ENCODE results near the gene HDGFL3. TPM values are rescaled to one million over a fixed set of nuclear protein-coding genes. Genes with fewer than 3 reads are reported as not detected.
"Not testable (repeated sequence)": the region's sequence is repeated elsewhere in the genome, so short reads cannot be mapped to it uniquely, and the experiment has no call there.

The HDGFL3 gene
- total and polyA plus RNA-seq, 4 experiments from 2014 or later, result 1.7 to 6.5 (median 3.3) TPM

- no peak overlapping the region for H3K27ac Mint-ChIP-seq
- no peaks in the 10 kb centered on the region for H3K4me1 ChIP-seq (ENCODE audit: insufficient read depth, low read length)
- intact Hi-C loops (cut with micrococcal nuclease), result no loop called here
- ChIA-PET CTCF (ENCODE audit: partially characterized antibody) (no interaction called here), POLR2A (ENCODE audit: partially characterized antibody) (no interaction called here)
- H3K9me3 ChIP-seq (ENCODE audit: control insufficient read depth in 1 of 2, low read length in 2 of 2), result no peaks in the 10 kb centered on the region
- H3K36me3 Mint-ChIP-seq, result no peaks in the 10 kb centered on the region
- no peak overlapping the region for H3K4me3 Mint-ChIP-seq
- peaks cover 39% of the 10 kb centered on the region in 2 donors for H3K27me3 Mint-ChIP-seq
- H3K9me3 Mint-ChIP-seq, result peaks cover 0 to 13% (median 7%) of the 10 kb centered on the region in 8 donors
- H3K4me1 Mint-ChIP-seq, result peaks cover 0 to 12% (median 7%) of the 10 kb centered on the region in 4 donors
- H3K4me3 ChIP-seq (ENCODE audit: low read length in 2 of 2), result no peak overlapping the region
- no peaks in the 10 kb centered on the region for H3K27me3 ChIP-seq (ENCODE audit: insufficient read depth, low read length)
- DNase-seq, result no peak
- H3K27ac ChIP-seq (ENCODE audit: low read depth, low read length), result no peak overlapping the region
- no peaks in the 10 kb centered on the region for H3K36me3 ChIP-seq (ENCODE audit: insufficient read depth, low read length)
Observed at GRCh38 chr15:83102346-83102745, 105.3 kb downstream of the HDGFL3 start.

GRCh38 chr15:83100097-83100646 lies 107.5 kb downstream of the HDGFL3 start:
- Histone ChIP-seq H3K4me1 (ENCODE audit: insufficient read depth, low read length) (no peaks in the 10 kb centered on the region), H3K27ac (ENCODE audit: low read depth, low read length) (no peak overlapping the region), H3K9me3 (ENCODE audit: control insufficient read depth in 1 of 2, low read length in 2 of 2) (no peaks in the 10 kb centered on the region), H3K36me3 (ENCODE audit: insufficient read depth, low read length) (no peaks in the 10 kb centered on the region), H3K4me3 (ENCODE audit: low read length in 2 of 2) (no peak overlapping the region), H3K27me3 (ENCODE audit: insufficient read depth, low read length) (no peaks in the 10 kb centered on the region)
- intact Hi-C loops (cut with micrococcal nuclease), result no loop called here
- H3K9me3 Mint-ChIP-seq, result peaks cover 0 to 13% (median 9%) of the 10 kb centered on the region in 8 donors
- H3K27me3 Mint-ChIP-seq, result peaks cover 30 to 31% of the 10 kb centered on the region in 2 donors
- ChIA-PET CTCF (ENCODE audit: partially characterized antibody) (no interaction called here), POLR2A (ENCODE audit: partially characterized antibody) (no interaction called here)
- H3K27ac Mint-ChIP-seq, result no peak overlapping the region
- no peak for DNase-seq
- H3K36me3 Mint-ChIP-seq, result no peaks in the 10 kb centered on the region
- no peak overlapping the region for H3K4me3 Mint-ChIP-seq
- peaks cover 0 to 6% (median 0%) of the 10 kb centered on the region in 4 donors for H3K4me1 Mint-ChIP-seq

- Histone ChIP-seq H3K27me3 (ENCODE audit: insufficient read depth, low read length) (no peaks in the 10 kb centered on the region), H3K9me3 (ENCODE audit: control insufficient read depth in 1 of 2, low read length in 2 of 2) (no peaks in the 10 kb centered on the region), H3K4me1 (ENCODE audit: insufficient read depth, low read length) (no peaks in the 10 kb centered on the region), H3K4me3 (ENCODE audit: low read length in 2 of 2) (no peak overlapping the region), H3K36me3 (ENCODE audit: insufficient read depth, low read length) (no peaks in the 10 kb centered on the region), H3K27ac (ENCODE audit: low read depth, low read length) (no peak overlapping the region)
- intact Hi-C loops (cut with micrococcal nuclease), result no loop called here
- H3K27ac Mint-ChIP-seq, result no peak overlapping the region
- H3K9me3 Mint-ChIP-seq, result peaks cover 0 to 13% (median 9%) of the 10 kb centered on the region in 8 donors
- H3K36me3 Mint-ChIP-seq, result no peaks in the 10 kb centered on the region
- H3K4me3 Mint-ChIP-seq, result no peak overlapping the region
- peaks cover 30% of the 10 kb centered on the region in 2 donors for H3K27me3 Mint-ChIP-seq
- ChIA-PET POLR2A (ENCODE audit: partially characterized antibody) (no interaction called here), CTCF (ENCODE audit: partially characterized antibody) (no interaction called here)
- H3K4me1 Mint-ChIP-seq, result peaks cover 0 to 5% (median 0%) of the 10 kb centered on the region in 4 donors
- no peak for DNase-seq
Observed at GRCh38 chr15:83099290-83099689, 108.3 kb downstream of the HDGFL3 start.

- Histone ChIP-seq H3K9me3 (ENCODE audit: control insufficient read depth in 1 of 2, low read length in 2 of 2) (no peaks in the 10 kb centered on the region), H3K36me3 (ENCODE audit: insufficient read depth, low read length) (no peaks in the 10 kb centered on the region), H3K27me3 (ENCODE audit: insufficient read depth, low read length) (no peaks in the 10 kb centered on the region), H3K4me1 (ENCODE audit: insufficient read depth, low read length) (no peaks in the 10 kb centered on the region), H3K4me3 (ENCODE audit: low read length in 2 of 2) (no peak overlapping the region), H3K27ac (ENCODE audit: low read depth, low read length) (no peak overlapping the region)
- ChIA-PET POLR2A (ENCODE audit: partially characterized antibody) (no interaction called here), CTCF (ENCODE audit: partially characterized antibody) (no interaction called here)
- Mint-ChIP-seq H3K27me3 (peaks cover 23% of the 10 kb centered on the region in 2 donors), H3K9me3 (peaks cover 0 to 13% (median 9%) of the 10 kb centered on the region in 8 donors), H3K36me3 (no peaks in the 10 kb centered on the region), H3K4me3 (no peak overlapping the region), H3K4me1 (no peaks in the 10 kb centered on the region), H3K27ac (no peak overlapping the region)
- DNase-seq, result no peak
- intact Hi-C loops (cut with micrococcal nuclease), result no loop called here
Observed at GRCh38 chr15:83098079-83098478, 109.5 kb downstream of the HDGFL3 start.

- Histone ChIP-seq H3K36me3 (ENCODE audit: insufficient read depth, low read length) (no peaks in the 10 kb centered on the region), H3K27ac (ENCODE audit: low read depth, low read length) (no peak overlapping the region), H3K4me3 (ENCODE audit: low read length in 2 of 2) (no peak overlapping the region), H3K4me1 (ENCODE audit: insufficient read depth, low read length) (no peaks in the 10 kb centered on the region), H3K9me3 (ENCODE audit: control insufficient read depth in 1 of 2, low read length in 2 of 2) (no peaks in the 10 kb centered on the region), H3K27me3 (ENCODE audit: insufficient read depth, low read length) (no peaks in the 10 kb centered on the region)
- intact Hi-C loops (cut with micrococcal nuclease), result no loop called here
- POLR2A ChIA-PET (ENCODE audit: partially characterized antibody), result no interaction called here
- Mint-ChIP-seq H3K36me3 (no peaks in the 10 kb centered on the region), H3K27ac (no peak overlapping the region), H3K4me1 (no peaks in the 10 kb centered on the region), H3K4me3 (no peak overlapping the region), H3K9me3 (peaks cover 0 to 13% (median 9%) of the 10 kb centered on the region in 8 donors), H3K27me3 (peaks cover 9 to 15% of the 10 kb centered on the region in 2 donors)
- CTCF ChIA-PET (ENCODE audit: partially characterized antibody), result no interaction called here
- DNase-seq, result no peak
Observed at GRCh38 chr15:83094583-83094982, 113.0 kb downstream of the HDGFL3 start.

- Mint-ChIP-seq H3K9me3 (peaks cover 0 to 5% (median 0%) of the 10 kb centered on the region in 8 donors), H3K4me1 (no peaks in the 10 kb centered on the region), H3K36me3 (no peaks in the 10 kb centered on the region), H3K4me3 (no peak overlapping the region), H3K27ac (no peak overlapping the region), H3K27me3 (peaks cover 10 to 12% of the 10 kb centered on the region in 2 donors)
- H3K27me3 ChIP-seq (ENCODE audit: insufficient read depth, low read length), result no peaks in the 10 kb centered on the region
- H3K9me3 ChIP-seq (ENCODE audit: control insufficient read depth in 1 of 2, low read length in 2 of 2), result no peaks in the 10 kb centered on the region
- no peak overlapping the region for H3K4me3 ChIP-seq (ENCODE audit: low read length in 2 of 2)
- no peaks in the 10 kb centered on the region for H3K4me1 ChIP-seq (ENCODE audit: insufficient read depth, low read length)
- intact Hi-C loops (cut with micrococcal nuclease), result no loop called here
- no peak for DNase-seq
- CTCF ChIA-PET (ENCODE audit: partially characterized antibody), result no interaction called here
- H3K27ac ChIP-seq (ENCODE audit: low read depth, low read length), result no peak overlapping the region
- POLR2A ChIA-PET (ENCODE audit: partially characterized antibody), result no interaction called here
- H3K36me3 ChIP-seq (ENCODE audit: insufficient read depth, low read length), result no peaks in the 10 kb centered on the region
Observed at GRCh38 chr15:83092309-83092976, 115.2 kb downstream of the HDGFL3 start.

GRCh38 chr15:83091965-83092308 lies 115.7 kb downstream of the HDGFL3 start:
- H3K27ac Mint-ChIP-seq; H3K27me3 ChIP-seq (ENCODE audit: insufficient read depth, low read length); H3K4me1 ChIP-seq (ENCODE audit: insufficient read depth, low read length); DNase-seq; H3K27ac ChIP-seq (ENCODE audit: low read depth, low read length); H3K36me3 Mint-ChIP-seq; H3K36me3 ChIP-seq (ENCODE audit: insufficient read depth, low read length); H3K4me3 ChIP-seq (ENCODE audit: low read length in 2 of 2); CTCF ChIA-PET (ENCODE audit: partially characterized antibody); intact Hi-C loops (cut with micrococcal nuclease); H3K9me3 Mint-ChIP-seq; H3K4me1 Mint-ChIP-seq; H3K9me3 ChIP-seq (ENCODE audit: control insufficient read depth in 1 of 2, low read length in 2 of 2); H3K4me3 Mint-ChIP-seq: not testable (repeated sequence)
- POLR2A ChIA-PET (ENCODE audit: partially characterized antibody), result interaction anchor here (0.6 kb wide), 1 partner anchor 145 kb away, joined by 3 read pairs; no protein-coding TSS in a partner anchor
- H3K27me3 Mint-ChIP-seq, result peaks cover 8 to 13% of the 10 kb centered on the region in 2 donors

All from CD4-positive, alpha-beta memory T cell (primary cell).